Upper lobe of left lung (tissue), 6 donors: ENCODE measurements around the gene COX4I2. TPM values are rescaled to one million over a fixed set of nuclear protein-coding genes. Genes with fewer than 3 reads are reported as not detected.

Source experiments
- ATAC-seq, 2 donors: fragments of 200-7000 bp; cut with Tn5 transposase; one replicate each; pipeline ENCODE4 v1.9.1; 2022; ENCODE audit warnings: mild to moderate bottlenecking in 2 of 2, moderate library complexity in 2 of 2; ENCODE audit not compliant: low FRiP score in 2 of 2
- DNase-seq, 2 donors: peaks; one replicate each; pipeline ENCODE4 v3.0.0-alpha.2; 2019 to 2020
- H3K27ac ChIP-seq, 4 donors: fragments of 200-600 bp; sonication (generic); one replicate each; pipeline ENCODE4 v1.5.1; 2016 to 2019
- H3K27me3 ChIP-seq, 4 donors: fragments of 200-600 bp; sonication (generic); one replicate each; pipeline ENCODE4 v1.5.1; 2017 to 2019
- H3K36me3 ChIP-seq, 4 donors: fragments of 200-600 bp; sonication (generic); one replicate each; pipeline ENCODE4 v1.5.1; 2016 to 2019
- H3K4me1 ChIP-seq, 4 donors: fragments of 200-600 bp; sonication (generic); one replicate each; pipeline ENCODE4 v1.5.1; 2018 to 2019
- H3K4me3 ChIP-seq, 4 donors: fragments of 200-600 bp; sonication (generic); one replicate each; pipeline ENCODE4 v1.5.1; 2017 to 2019; ENCODE audit warnings: mild to moderate bottlenecking in 2 of 4, moderate library complexity in 1 of 4
- H3K9me3 ChIP-seq, 4 donors: fragments of 200-600 bp; sonication (generic); one replicate each; pipeline ENCODE4 v1.5.1; 2018 to 2019
- CTCF ChIP-seq, 6 experiments: fragments of 450-650 bp in 4 of 6; fragments of 200-600 bp in 2 of 6; sonication (generic) in 2 of 6; IDR thresholded peaks; one replicate each; pipeline ENCODE4 v1.5.1; 2016 to 2019; ENCODE audit warnings: antibody characterized with exemption in 6 of 6
- EP300 ChIP-seq, 4 donors: sonication (generic); formaldehyde crosslinking; IDR thresholded peaks; one replicate each; pipeline ENCODE4 v1.5.1; 2017; ENCODE audit warnings: antibody characterized with exemption in 4 of 4, control low read depth in 2 of 4
- POLR2A ChIP-seq, 4 donors: fragments of 450-650 bp; IDR thresholded peaks; one replicate each; pipeline ENCODE4 v1.5.1; 2016 to 2017; ENCODE audit warnings: antibody characterized with exemption in 4 of 4, mild to moderate bottlenecking in 2 of 4
- POLR2AphosphoS5 ChIP-seq, 2 donors: sonication (generic); formaldehyde crosslinking; IDR thresholded peaks; one replicate each; pipeline ENCODE4 v1.5.1; 2017; ENCODE audit warnings: antibody characterized with exemption in 2 of 2
- WGBS, 2 donors: methylation state at CpG; one replicate each; pipeline ENCODE4 v1.1.5; 2017 to 2018; 5-methylcytosine and 5-hydroxymethylcytosine counted together
- total RNA-seq, 6 donors: library from RNA; depleted of rRNA in 4 of 6; stranded (reverse); fragments of >200 nt in 4 of 6; gene quantifications; one replicate each; pipeline versions ENCODE4 v1.1.0 to v1.2.1, GENCODE V29; 2016 to 2021
- donor health status: DM: no; HTN: no; CAD: no; lungs with moderate emphysema.
- donor health status: DM: no; HTN: yes; CAD: no; lungs with severe emphysema.

COX4I2 gene
- total RNA-seq, 6 donors from 2014 or later: 1.9 to 24.3 (median 13.5) TPM

- no peak for TF ChIP-seq POLR2A (IDR thresholded peaks at IDR 0.05)
- peak; percentile 73 to 79 for TF ChIP-seq POLR2AphosphoS5 (IDR thresholded peaks at IDR 0.05)
- TF ChIP-seq EP300 (IDR thresholded peaks at IDR 0.05): peak in 2 of 4 donors; percentile 56 to 81
- TF ChIP-seq CTCF (IDR thresholded peaks at IDR 0.05): no peak
- peaks cover 0 to 5% (median 0%) of the 10 kb centered on the region in 4 donors for H3K27me3 ChIP-seq
- H3K27ac ChIP-seq: peak overlapping the region in 3 of 4 donors; percentile 49 to 71 (median 64)
- 83 to 84% methylated on average over 14 of the region's 14 CpGs for WGBS, 2 donors
- no peaks in the 10 kb centered on the region for H3K36me3 ChIP-seq
- ATAC-seq (peak; percentile 9 to 44), DNase-seq (no peak)
- H3K9me3 ChIP-seq: no peaks in the 10 kb centered on the region
- H3K4me3 ChIP-seq: no peak overlapping the region
- H3K4me1 ChIP-seq: peaks cover 0 to 7% (median 0%) of the 10 kb centered on the region in 4 donors
These were observed 4.3 kb upstream of the COX4I2 start for GRCh38 chr20:31633339-31633914.

GRCh38 chr20:31638317-31638716 lies 605 bp downstream of the COX4I2 start:
- no peak for DNase-seq
- no peak for TF ChIP-seq EP300 (IDR thresholded peaks at IDR 0.05)
- no peak for TF ChIP-seq POLR2A (IDR thresholded peaks at IDR 0.05)
- no peak for TF ChIP-seq CTCF (IDR thresholded peaks at IDR 0.05)
- TF ChIP-seq POLR2AphosphoS5 (IDR thresholded peaks at IDR 0.05): no peak

GRCh38 chr20:31638816-31639215 lies 1.1 kb downstream of the COX4I2 start:
- TF ChIP-seq EP300 (IDR thresholded peaks at IDR 0.05) (no peak), POLR2A (IDR thresholded peaks at IDR 0.05) (no peak), POLR2AphosphoS5 (IDR thresholded peaks at IDR 0.05) (no peak), CTCF (IDR thresholded peaks at IDR 0.05) (no peak)
- ATAC-seq (no peak), DNase-seq (no peak)
- H3K4me1 ChIP-seq: peaks cover 0 to 7% (median 0%) of the 10 kb centered on the region in 4 donors
- H3K9me3 ChIP-seq: no peaks in the 10 kb centered on the region
- WGBS, 2 donors: 65 to 73% methylated on average over 2 to 4 of the region's 4 CpGs
- H3K27ac ChIP-seq: peak overlapping the region in 3 of 4 donors; percentile 44 to 58 (median 44)
- peaks cover 0 to 5% (median 0%) of the 10 kb centered on the region in 4 donors for H3K27me3 ChIP-seq
- H3K4me3 ChIP-seq: peak overlapping the region in 1 of 4 donors; percentile 7
- no peaks in the 10 kb centered on the region for H3K36me3 ChIP-seq

More at GRCh38 chr20:31638317-31638716, 605 bp downstream of the COX4I2 start:
- no peak for ATAC-seq
- H3K4me1 ChIP-seq: peaks cover 0 to 7% (median 0%) of the 10 kb centered on the region in 4 donors
- peak overlapping the region; percentile 44 to 72 (median 53) for H3K27ac ChIP-seq
- no peaks in the 10 kb centered on the region for H3K9me3 ChIP-seq
- H3K4me3 ChIP-seq: peak overlapping the region in 3 of 4 donors; percentile 5 to 26 (median 7)
- H3K27me3 ChIP-seq: peaks cover 0 to 5% (median 0%) of the 10 kb centered on the region in 4 donors
- 47 to 72% methylated on average over 3 to 4 of the region's 4 CpGs for WGBS, 2 donors
- no peaks in the 10 kb centered on the region for H3K36me3 ChIP-seq

GRCh38 chr20:31640259-31640658 lies 2.5 kb downstream of the COX4I2 start:
- ATAC-seq: no peak
- H3K9me3 ChIP-seq: no peaks in the 10 kb centered on the region
- DNase-seq: no peak
- H3K27me3 ChIP-seq: peaks cover 0 to 5% (median 0%) of the 10 kb centered on the region in 4 donors
- H3K4me1 ChIP-seq: no peaks in the 10 kb centered on the region
- peak overlapping the region in 1 of 4 donors; percentile 5 for H3K4me3 ChIP-seq
- H3K27ac ChIP-seq: no peak overlapping the region
- 73 to 86% methylated on average over 3 of the region's 3 CpGs for WGBS, 2 donors
- no peaks in the 10 kb centered on the region for H3K36me3 ChIP-seq
- no peak for TF ChIP-seq POLR2A (IDR thresholded peaks at IDR 0.05)
- no peak for TF ChIP-seq EP300 (IDR thresholded peaks at IDR 0.05)
- TF ChIP-seq CTCF (IDR thresholded peaks at IDR 0.05): no peak
- TF ChIP-seq POLR2AphosphoS5 (IDR thresholded peaks at IDR 0.05): no peak

GRCh38 chr20:31641391-31641790 lies 3.7 kb downstream of the COX4I2 start:
- no peak for DNase-seq
- WGBS, 2 donors: 90 to 95% methylated on average over 6 of the region's 6 CpGs
- no peak for TF ChIP-seq POLR2AphosphoS5 (IDR thresholded peaks at IDR 0.05)
- no peak for TF ChIP-seq EP300 (IDR thresholded peaks at IDR 0.05)
- TF ChIP-seq CTCF (IDR thresholded peaks at IDR 0.05): no peak
- TF ChIP-seq POLR2A (IDR thresholded peaks at IDR 0.05): no peak
- no peak overlapping the region for H3K4me3 ChIP-seq
- H3K27me3 ChIP-seq: peaks cover 0 to 5% (median 0%) of the 10 kb centered on the region in 4 donors
- H3K4me1 ChIP-seq: no peaks in the 10 kb centered on the region
- H3K36me3 ChIP-seq: no peaks in the 10 kb centered on the region
- no peak overlapping the region for H3K27ac ChIP-seq
- no peak for ATAC-seq
- no peaks in the 10 kb centered on the region for H3K9me3 ChIP-seq
